Right ventricle myocardium superior (tissue), 1 donor: ENCODE measurements around the gene PAK2. TPM values are rescaled to one million over a fixed set of nuclear protein-coding genes. Genes with fewer than 3 reads are reported as not detected.
"Not testable (repeated sequence)": the region's sequence is repeated elsewhere in the genome, so short reads cannot be mapped to it uniquely, and the experiment has no call there.

Experiments used
- ATAC-seq: fragments of 200-7000 bp; cut with Tn5 transposase; one replicate; pipeline ENCODE4 v1.9.1; 2020; ENCODE audit warnings: mild to moderate bottlenecking; ENCODE audit not compliant: poor library complexity
- DNase-seq: peaks from one replicate; pipeline ENCODE4 v3.0.0-alpha.2; 2020
- intact Hi-C: fragments of 100-400 bp; cut with DNase I; formaldehyde crosslinking; loops from one replicate; pipeline ENCODE4 v1.11.2; 2022
- total RNA-seq: library from RNA; stranded (reverse); fragmentation: NEBNext Ultra II Directional; extraction: Animal tissue kit (Norgen Biotek cat#: 25700); gene quantifications from one replicate; pipeline ENCODE4 v1.2.1, GENCODE V29; 2021
- donor health status: DM: no; HTN: yes; CAD: no; lungs with severe emphysema.

PAK2 gene
- total RNA-seq, 1 donor from 2014 or later, result 40.6 TPM

GRCh38 chr3:196874511-196875094, 134.9 kb downstream of the PAK2 start:
- intact Hi-C loops, DNase-seq, ATAC-seq: not testable (repeated sequence)

- intact Hi-C loops, result no loop called here
- DNase-seq (no peak), ATAC-seq (no peak)
Observed at GRCh38 chr3:196875258-196875657, 135.6 kb downstream of the PAK2 start.

Other genes with a start within 250 kb of the PAK2 start
- 21.3 TPM for gene RNF168, start 236.1 kb upstream of the PAK2 start, total RNA-seq
- 89.9 TPM for gene SMCO1, start 224.5 kb upstream of the PAK2 start, total RNA-seq
- gene WDR53, start 171.3 kb upstream of the PAK2 start, total RNA-seq, result 7.9 TPM
- gene FBXO45, start 171.2 kb upstream of the PAK2 start, total RNA-seq, result 7.9 TPM
- 2.4 TPM for gene NRROS, start 100.2 kb upstream of the PAK2 start, total RNA-seq
- gene CEP19, start 27.6 kb upstream of the PAK2 start, total RNA-seq, result 0.91 TPM
- 13.9 TPM for gene PIGX, start 27.5 kb upstream of the PAK2 start, total RNA-seq
- 18.0 TPM for gene SENP5, start 128.1 kb downstream of the PAK2 start, total RNA-seq
- gene NCBP2, start 202.7 kb downstream of the PAK2 start, total RNA-seq, result 29.4 TPM
- gene PIGZ, start 229.0 kb downstream of the PAK2 start, total RNA-seq, result 2.2 TPM